Panc1 (cell line): Measurements from ENCODE around the gene ANKRD33B. TPM values are rescaled to one million over a fixed set of nuclear protein-coding genes. Genes with fewer than 3 reads are reported as not detected.

ENCODE experiments used
- ATAC-seq: fragments of 200-7000 bp; cut with Tn5 transposase; 2 replicates; pipeline ENCODE4 v1.9.1; 2020; ENCODE audit warnings: mild to moderate bottlenecking, moderate library complexity
- BruUV-seq: library from RNA; stranded (reverse); fragments of 400-500 nt; replicated peaks from 2 replicates; lab custom pipeline; 2021; lab: Mats Ljungman, UMichigan
- CTCF ChIA-PET: fragments of 300-600 bp; sonication (Branson Sonifier 250); formaldehyde crosslinking; loops from one replicate; lab custom pipeline; 2022; ENCODE audit warnings: antibody characterized with exemption; lab: Charles Lee
- POLR2A ChIA-PET: fragments of 300-600 bp; sonication (Branson Sonifier 250); formaldehyde crosslinking; loops from one replicate; lab custom pipeline; 2022; ENCODE audit warnings: antibody characterized with exemption; lab: Charles Lee
- DNase-seq: peaks from one replicate; pipeline ENCODE4 v3.0.0-alpha.2; 2010; ENCODE audit warnings: low read depth, low spot score
- H3K27ac ChIP-seq: 2 replicates; pipeline ENCODE4 v1.5.1; 2011; ENCODE audit warnings: mild to moderate bottlenecking, low read length, inconsistent platforms
- H3K27me3 ChIP-seq: fragments of 200-500 bp; sonication (Bioruptor generic); 2 replicates; pipeline ENCODE4 v1.6.0; 2014; ENCODE audit warnings: low read length, inconsistent platforms; ENCODE audit not compliant: control insufficient read depth, insufficient read depth
- H3K36me3 ChIP-seq: fragments of 200-500 bp; sonication (Bioruptor generic); 2 replicates; pipeline ENCODE4 v1.5.1; 2014; ENCODE audit warnings: inconsistent platforms, mild to moderate bottlenecking, low read length, moderate library complexity; ENCODE audit not compliant: control insufficient read depth, insufficient read depth
- H3K4me1 ChIP-seq: 2 replicates; pipeline ENCODE4 v1.5.1; 2011; ENCODE audit warnings: inconsistent platforms, mild to moderate bottlenecking, low read length, moderate library complexity; ENCODE audit not compliant: control insufficient read depth, insufficient read depth
- H3K4me3 ChIP-seq, 2 experiments: 2 replicates each; pipeline ENCODE4 v1.5.1; 2011 to 2012; ENCODE audit warnings: low read depth in 2 of 2, low read length in 2 of 2, mild to moderate bottlenecking in 2 of 2, inconsistent platforms in 1 of 2, moderate library complexity in 1 of 2
- H3K9me3 ChIP-seq: fragments of 200-500 bp; sonication (Bioruptor generic); 2 replicates; pipeline ENCODE4 v1.5.1; 2014; ENCODE audit warnings: low read depth, mild to moderate bottlenecking, inconsistent platforms, low read length, moderate library complexity; ENCODE audit not compliant: control insufficient read depth, insufficient read depth
- POLR2AphosphoS5 ChIP-seq: IDR thresholded peaks from 2 replicates; pipeline ENCODE4 v1.6.1; 2012; ENCODE audit warnings: mild to moderate bottlenecking, low read depth, low read length, moderate library complexity
- SIN3A ChIP-seq: IDR thresholded peaks from 2 replicates; pipeline ENCODE4 v1.6.1; 2012; ENCODE audit warnings: low read depth, mild to moderate bottlenecking, low read length, moderate library complexity, borderline replicate concordance; ENCODE audit not compliant: insufficient read depth
- TCF7L2 ChIP-seq: IDR thresholded peaks from 2 replicates; pipeline ENCODE4 v1.6.1; 2011; ENCODE audit warnings: mild to moderate bottlenecking, low read depth, low read length, inconsistent platforms
- in situ Hi-C: cut with HindIII; loops from 2 replicates; pipeline ENCODE4 v1.10.0; 2016; ENCODE audit warnings: low sequenced_read_pairs, low pct_unique_long_range_greater_than_20kb
- intact Hi-C: fragments of 100-400 bp; cut with micrococcal nuclease; formaldehyde crosslinking; loops from one replicate; pipeline ENCODE4 v1.10.0; 2022; ENCODE audit not compliant: unreplicated experiment
- total RNA-seq: library from RNA; stranded (reverse); gene quantifications from one replicate; pipeline ENCODE4 v1.2.1, GENCODE V29; 2021; ENCODE audit not compliant: unreplicated experiment
- TF ChIP-seq, protein P1 (sequence below), 2 experiments: IDR thresholded peaks; 2 replicates each; pipeline ENCODE4 v1.6.1; 2011 to 2012; ENCODE audit warnings: low read depth in 2 of 2, control low read depth in 1 of 2, low read length in 1 of 2, mild to moderate bottlenecking in 1 of 2, moderate library complexity in 1 of 2; ENCODE audit not compliant: insufficient read depth in 1 of 2
- TF ChIP-seq, protein P2 (sequence below): fragments of 450-650 bp; IDR thresholded peaks from 2 replicates; pipeline ENCODE4 v1.5.1; 2017; ENCODE audit warnings: mild to moderate bottlenecking

The ANKRD33B gene
- total RNA-seq, 1 experiment from 2014 or later, result 19.1 TPM

DNA sequence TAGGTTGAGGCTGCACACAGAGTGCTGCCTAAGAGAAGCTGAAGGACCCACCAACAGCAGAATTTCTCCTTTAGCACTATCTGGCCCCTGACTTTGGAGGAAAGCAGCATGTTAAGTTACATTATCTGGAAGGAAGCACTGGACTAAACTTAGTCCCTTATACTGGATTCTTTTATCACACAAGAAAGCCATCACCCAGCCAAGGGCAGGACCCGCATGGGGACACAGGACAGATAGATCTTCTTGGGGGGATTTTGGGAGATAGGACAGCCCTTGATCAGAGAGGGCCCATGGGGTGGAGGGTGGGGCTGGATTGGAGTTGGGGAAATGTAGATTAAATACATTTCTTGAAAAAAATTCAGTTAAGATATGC, 14.4 kb downstream of the ANKRD33B start:
- peaks cover 13% of the 10 kb centered on the region for H3K4me1 ChIP-seq
- ChIA-PET POLR2A (no interaction called here), CTCF (interaction anchor here (0.6 kb wide), 1 partner anchor 49 kb away, joined by 3 read pairs; no protein-coding TSS in a partner anchor)
- H3K27ac ChIP-seq, result no peak overlapping the region; the same call in 1 of the 2 replicates
- TF ChIP-seq SIN3A (no peak), TCF7L2 (no peak), POLR2AphosphoS5 (no peak)
- TF ChIP-seq, protein P1, sequence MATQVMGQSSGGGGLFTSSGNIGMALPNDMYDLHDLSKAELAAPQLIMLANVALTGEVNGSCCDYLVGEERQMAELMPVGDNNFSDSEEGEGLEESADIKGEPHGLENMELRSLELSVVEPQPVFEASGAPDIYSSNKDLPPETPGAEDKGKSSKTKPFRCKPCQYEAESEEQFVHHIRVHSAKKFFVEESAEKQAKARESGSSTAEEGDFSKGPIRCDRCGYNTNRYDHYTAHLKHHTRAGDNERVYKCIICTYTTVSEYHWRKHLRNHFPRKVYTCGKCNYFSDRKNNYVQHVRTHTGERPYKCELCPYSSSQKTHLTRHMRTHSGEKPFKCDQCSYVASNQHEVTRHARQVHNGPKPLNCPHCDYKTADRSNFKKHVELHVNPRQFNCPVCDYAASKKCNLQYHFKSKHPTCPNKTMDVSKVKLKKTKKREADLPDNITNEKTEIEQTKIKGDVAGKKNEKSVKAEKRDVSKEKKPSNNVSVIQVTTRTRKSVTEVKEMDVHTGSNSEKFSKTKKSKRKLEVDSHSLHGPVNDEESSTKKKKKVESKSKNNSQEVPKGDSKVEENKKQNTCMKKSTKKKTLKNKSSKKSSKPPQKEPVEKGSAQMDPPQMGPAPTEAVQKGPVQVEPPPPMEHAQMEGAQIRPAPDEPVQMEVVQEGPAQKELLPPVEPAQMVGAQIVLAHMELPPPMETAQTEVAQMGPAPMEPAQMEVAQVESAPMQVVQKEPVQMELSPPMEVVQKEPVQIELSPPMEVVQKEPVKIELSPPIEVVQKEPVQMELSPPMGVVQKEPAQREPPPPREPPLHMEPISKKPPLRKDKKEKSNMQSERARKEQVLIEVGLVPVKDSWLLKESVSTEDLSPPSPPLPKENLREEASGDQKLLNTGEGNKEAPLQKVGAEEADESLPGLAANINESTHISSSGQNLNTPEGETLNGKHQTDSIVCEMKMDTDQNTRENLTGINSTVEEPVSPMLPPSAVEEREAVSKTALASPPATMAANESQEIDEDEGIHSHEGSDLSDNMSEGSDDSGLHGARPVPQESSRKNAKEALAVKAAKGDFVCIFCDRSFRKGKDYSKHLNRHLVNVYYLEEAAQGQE (IDR thresholded peaks at IDR 0.05; ENCODE audit: insufficient read depth in 1 of 2, low read depth in 2 of 2, low read length in 1 of 2), result no peak
- H3K36me3 ChIP-seq, result no peaks in the 10 kb centered on the region
- H3K27me3 ChIP-seq, result no peaks in the 10 kb centered on the region
- no peak overlapping the region for H3K4me3 ChIP-seq
- intact Hi-C loops, result no loop called here
- BruUV-seq, result no TSS peak
- ATAC-seq, result no peak
- no peak for DNase-seq
- in situ Hi-C loops, result no loop called here
- H3K9me3 ChIP-seq, result no peaks in the 10 kb centered on the region

DNA sequence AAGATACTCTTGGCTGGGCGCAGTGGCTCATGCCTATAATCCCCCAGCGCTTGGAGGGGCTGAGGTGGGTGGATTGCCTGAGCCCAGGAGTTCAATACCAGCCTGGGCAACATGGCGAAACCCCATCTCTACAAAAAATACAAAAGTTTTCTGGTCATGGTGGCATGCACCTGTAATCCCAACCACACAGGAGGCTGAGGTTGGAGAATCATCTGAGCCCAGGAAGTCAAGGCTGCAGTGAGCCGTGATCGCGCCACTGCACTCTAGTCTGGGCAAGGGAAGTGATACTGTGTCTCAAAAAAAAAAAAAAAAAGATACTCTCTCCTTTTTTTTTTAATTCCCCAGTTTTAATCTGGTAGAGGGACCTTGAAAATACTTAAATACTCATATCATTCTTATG, 15.0 kb downstream of the ANKRD33B start:
- no peak for TF ChIP-seq TCF7L2
- TF ChIP-seq, protein P2, sequence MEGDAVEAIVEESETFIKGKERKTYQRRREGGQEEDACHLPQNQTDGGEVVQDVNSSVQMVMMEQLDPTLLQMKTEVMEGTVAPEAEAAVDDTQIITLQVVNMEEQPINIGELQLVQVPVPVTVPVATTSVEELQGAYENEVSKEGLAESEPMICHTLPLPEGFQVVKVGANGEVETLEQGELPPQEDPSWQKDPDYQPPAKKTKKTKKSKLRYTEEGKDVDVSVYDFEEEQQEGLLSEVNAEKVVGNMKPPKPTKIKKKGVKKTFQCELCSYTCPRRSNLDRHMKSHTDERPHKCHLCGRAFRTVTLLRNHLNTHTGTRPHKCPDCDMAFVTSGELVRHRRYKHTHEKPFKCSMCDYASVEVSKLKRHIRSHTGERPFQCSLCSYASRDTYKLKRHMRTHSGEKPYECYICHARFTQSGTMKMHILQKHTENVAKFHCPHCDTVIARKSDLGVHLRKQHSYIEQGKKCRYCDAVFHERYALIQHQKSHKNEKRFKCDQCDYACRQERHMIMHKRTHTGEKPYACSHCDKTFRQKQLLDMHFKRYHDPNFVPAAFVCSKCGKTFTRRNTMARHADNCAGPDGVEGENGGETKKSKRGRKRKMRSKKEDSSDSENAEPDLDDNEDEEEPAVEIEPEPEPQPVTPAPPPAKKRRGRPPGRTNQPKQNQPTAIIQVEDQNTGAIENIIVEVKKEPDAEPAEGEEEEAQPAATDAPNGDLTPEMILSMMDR, result no peak
- TF ChIP-seq SIN3A, result no peak
- no peak for TF ChIP-seq POLR2AphosphoS5
- TF ChIP-seq, protein P1 (IDR thresholded peaks at IDR 0.05; ENCODE audit: insufficient read depth in 1 of 2, low read depth in 2 of 2, low read length in 1 of 2), result no peak
- H3K9me3 ChIP-seq, result no peaks in the 10 kb centered on the region
- no peak overlapping the region for H3K27ac ChIP-seq
- H3K36me3 ChIP-seq, result no peaks in the 10 kb centered on the region
- peaks cover 13% of the 10 kb centered on the region for H3K4me1 ChIP-seq
- H3K4me3 ChIP-seq, result no peak overlapping the region
- ChIA-PET CTCF (no interaction called here), POLR2A (interaction anchor here (0.7 kb wide), 1 partner anchor 48 kb away, joined by 4 read pairs; no protein-coding TSS in a partner anchor)
- in situ Hi-C loops, result no loop called here
- no TSS peak for BruUV-seq
- intact Hi-C loops, result no loop called here
- ATAC-seq (no peak), DNase-seq (no peak)
- no peaks in the 10 kb centered on the region for H3K27me3 ChIP-seq
